ENCODE measurements around the gene DEFB129. TPM values are rescaled to one million over a fixed set of nuclear protein-coding genes. Genes with fewer than 3 reads are reported as not detected.

The DEFB129 gene
- total and polyA plus RNA-seq, 9 of the 15 experiments (the other 6 are each of a cell fraction or from before 2014, with no cell fraction given), result not detected

- H3K9ac ChIP-seq (ENCODE audit: insufficient read depth in 1 of 2, low read depth in 2 of 2, low read length in 2 of 2), result no peak overlapping the region
- in situ Hi-C loops (cut with MboI), result no loop called here
- H3K79me2 ChIP-seq (ENCODE audit: control insufficient read depth, insufficient read depth, low read length), result no peaks in the 10 kb centered on the region
- no peak overlapping the region for H2AFZ ChIP-seq (ENCODE audit: low read depth, low read length)
- DNase-seq (ENCODE audit: extremely low read depth in 1 of 4, low spot score in 3 of 4) (no peak), FAIRE-seq (no peak), ATAC-seq (no peak)
- no peaks in the 10 kb centered on the region for H4K20me1 ChIP-seq (replicated peaks; ENCODE audit: control insufficient read depth, insufficient read depth, low read length)
- ChIA-PET POLR2A (interaction anchor here (0.6 kb wide), 1 partner anchor 10 kb away, joined by 3 read pairs; no protein-coding TSS in a partner anchor), CTCF (ENCODE audit: low intra/inter-chr PET ratio) (no interaction called here)
- no peak overlapping the region for H3K27ac ChIP-seq (ENCODE audit: extremely low read depth, low read depth, low read length)
- no peak overlapping the region for H3K4me3 ChIP-seq
- intact Hi-C loops (cut with micrococcal nuclease), result no loop called here
- H3K9me1 ChIP-seq (ENCODE audit: control insufficient read depth, insufficient read depth, low read length), result no peaks in the 10 kb centered on the region
- H3K4me1 ChIP-seq (replicated peaks in 1 of 2; ENCODE audit: control insufficient read depth in 2 of 2, insufficient read depth in 2 of 2, low read length in 2 of 2), result no peaks in the 10 kb centered on the region; a peak in 1 of 5 replicates
- no TSS peak for BruUV-seq (replicated peaks)
- H3K36me3 ChIP-seq (ENCODE audit: control insufficient read depth, insufficient read depth, low read length), result peaks cover 50% of the 10 kb centered on the region; the same call in 2 of the 3 replicates
- no peak overlapping the region for H3K4me2 ChIP-seq (ENCODE audit: insufficient read depth, low read length)
- no peaks in the 10 kb centered on the region for H3K27me3 ChIP-seq (ENCODE audit: control insufficient read depth in 2 of 2, insufficient read depth in 2 of 2, low read length in 2 of 2)
- no peaks in the 10 kb centered on the region for H3K9me3 ChIP-seq (replicated peaks; ENCODE audit: control insufficient read depth, insufficient read depth, low read depth, low read length)
- 99% methylated on average over 10 of the region's 88 CpGs for WGBS (ENCODE audit: insufficient coverage, low coverage, missing lambda C conversion rate)
- no peak for TF ChIP-seq ETV5 (CRISPR knock-in tag; IDR thresholded peaks at IDR 0.05; ENCODE audit: low read depth)
These were observed 51.8 kb downstream of the DEFB129 start for GRCh38 chr20:278607-279571.

Other genes with a start within 250 kb of the DEFB129 start
Only the 7 nearest of the 12 such genes appear.
- not detected in 2 replicates for gene DEFB126, start 84.7 kb upstream of the DEFB129 start, total RNA-seq (2014; rRNA removed)
- not detected in 2 replicates for gene DEFB126, start 84.7 kb upstream of the DEFB129 start, total RNA-seq (2014; rRNA removed; fragmentation: Illumina TruSeq; extraction: Trizol)
- not detected in 2 replicates for gene DEFB126, start 84.7 kb upstream of the DEFB129 start, total RNA-seq (2015; rRNA removed; fragmentation: Illumina TruSeq; extraction: Trizol)
- not detected in 2 replicates for gene DEFB126, start 84.7 kb upstream of the DEFB129 start, total RNA-seq (2021)
- gene DEFB126, start 84.7 kb upstream of the DEFB129 start, polyA plus RNA-seq (2011; rRNA removed), result not detected in 2 replicates
- not detected in 2 replicates for gene DEFB126, start 84.7 kb upstream of the DEFB129 start, polyA plus RNA-seq (2014; fragmentation: Illumina TruSeq; extraction: Trizol)
- gene DEFB126, start 84.7 kb upstream of the DEFB129 start, polyA plus RNA-seq (2014; fragmentation: Nextera tagmentation; extraction: Ambion mirVana), result not detected
- gene DEFB126, start 84.7 kb upstream of the DEFB129 start, polyA plus RNA-seq (2014; rRNA removed), result not detected in 2 replicates
- not detected in 2 replicates for gene DEFB127, start 69.8 kb upstream of the DEFB129 start, total RNA-seq (2014; rRNA removed)
- gene DEFB127, start 69.8 kb upstream of the DEFB129 start, total RNA-seq (2014; rRNA removed; fragmentation: Illumina TruSeq; extraction: Trizol), result not detected in 2 replicates
- not detected in 2 replicates for gene DEFB127, start 69.8 kb upstream of the DEFB129 start, total RNA-seq (2015; rRNA removed; fragmentation: Illumina TruSeq; extraction: Trizol)
- gene DEFB127, start 69.8 kb upstream of the DEFB129 start, total RNA-seq (2021), result not detected in 2 replicates
- gene DEFB127, start 69.8 kb upstream of the DEFB129 start, polyA plus RNA-seq (2011; rRNA removed), result not detected in 2 replicates
- not detected in 2 replicates for gene DEFB127, start 69.8 kb upstream of the DEFB129 start, polyA plus RNA-seq (2014; fragmentation: Illumina TruSeq; extraction: Trizol)
- gene DEFB127, start 69.8 kb upstream of the DEFB129 start, polyA plus RNA-seq (2014; fragmentation: Nextera tagmentation; extraction: Ambion mirVana), result not detected
- gene DEFB127, start 69.8 kb upstream of the DEFB129 start, polyA plus RNA-seq (2014; rRNA removed), result not detected in 2 replicates
- gene DEFB128, start 37.5 kb upstream of the DEFB129 start, total RNA-seq (2014; rRNA removed), result not detected in 2 replicates
- not detected in 2 replicates for gene DEFB128, start 37.5 kb upstream of the DEFB129 start, total RNA-seq (2014; rRNA removed; fragmentation: Illumina TruSeq; extraction: Trizol)
- gene DEFB128, start 37.5 kb upstream of the DEFB129 start, total RNA-seq (2015; rRNA removed; fragmentation: Illumina TruSeq; extraction: Trizol), result not detected in 2 replicates
- not detected in 2 replicates for gene DEFB128, start 37.5 kb upstream of the DEFB129 start, total RNA-seq (2021)
- not detected in 2 replicates for gene DEFB128, start 37.5 kb upstream of the DEFB129 start, polyA plus RNA-seq (2011; rRNA removed)
- gene DEFB128, start 37.5 kb upstream of the DEFB129 start, polyA plus RNA-seq (2014; fragmentation: Illumina TruSeq; extraction: Trizol), result not detected in 2 replicates
- not detected for gene DEFB128, start 37.5 kb upstream of the DEFB129 start, polyA plus RNA-seq (2014; fragmentation: Nextera tagmentation; extraction: Ambion mirVana)
- gene DEFB128, start 37.5 kb upstream of the DEFB129 start, polyA plus RNA-seq (2014; rRNA removed), result not detected in 2 replicates
- not detected in 2 replicates for gene DEFB132, start 30.5 kb downstream of the DEFB129 start, total RNA-seq (2014; rRNA removed)
- gene DEFB132, start 30.5 kb downstream of the DEFB129 start, total RNA-seq (2014; rRNA removed; fragmentation: Illumina TruSeq; extraction: Trizol), result not detected in 2 replicates
- not detected in 2 replicates for gene DEFB132, start 30.5 kb downstream of the DEFB129 start, total RNA-seq (2015; rRNA removed; fragmentation: Illumina TruSeq; extraction: Trizol)
- gene DEFB132, start 30.5 kb downstream of the DEFB129 start, total RNA-seq (2021), result not detected in 2 replicates
- not detected in 2 replicates for gene DEFB132, start 30.5 kb downstream of the DEFB129 start, polyA plus RNA-seq (2011; rRNA removed)
- not detected in 2 replicates for gene DEFB132, start 30.5 kb downstream of the DEFB129 start, polyA plus RNA-seq (2014; fragmentation: Illumina TruSeq; extraction: Trizol)
- gene DEFB132, start 30.5 kb downstream of the DEFB129 start, polyA plus RNA-seq (2014; fragmentation: Nextera tagmentation; extraction: Ambion mirVana), result not detected
- not detected in 2 replicates for gene DEFB132, start 30.5 kb downstream of the DEFB129 start, polyA plus RNA-seq (2014; rRNA removed)
- gene C20orf96, start 63.5 kb downstream of the DEFB129 start, total RNA-seq (2014; rRNA removed), result 1.5 and 2.0 TPM in 2 replicates
- gene C20orf96, start 63.5 kb downstream of the DEFB129 start, total RNA-seq (2014; rRNA removed; fragmentation: Illumina TruSeq; extraction: Trizol), result 2.4 and 3.0 TPM in 2 replicates
- gene C20orf96, start 63.5 kb downstream of the DEFB129 start, total RNA-seq (2015; rRNA removed; fragmentation: Illumina TruSeq; extraction: Trizol), result 2.1 and 2.3 TPM in 2 replicates
- 10.1 TPM in 2 replicates for gene C20orf96, start 63.5 kb downstream of the DEFB129 start, total RNA-seq (2021)
- 11.0 and 22.6 TPM in 2 replicates for gene C20orf96, start 63.5 kb downstream of the DEFB129 start, polyA plus RNA-seq (2011; rRNA removed)
- gene C20orf96, start 63.5 kb downstream of the DEFB129 start, polyA plus RNA-seq (2014; fragmentation: Illumina TruSeq; extraction: Trizol), result 8.4 and 9.8 TPM in 2 replicates
- gene C20orf96, start 63.5 kb downstream of the DEFB129 start, polyA plus RNA-seq (2014; fragmentation: Nextera tagmentation; extraction: Ambion mirVana), result 1 to 10 TPM; 1.7 to 4.2 TPM
- 9.1 and 11.7 TPM in 2 replicates for gene C20orf96, start 63.5 kb downstream of the DEFB129 start, polyA plus RNA-seq (2014; rRNA removed)
- 23.2 and 28.2 TPM in 2 replicates for gene ZCCHC3, start 70.3 kb downstream of the DEFB129 start, total RNA-seq (2014; rRNA removed)
- gene ZCCHC3, start 70.3 kb downstream of the DEFB129 start, total RNA-seq (2014; rRNA removed; fragmentation: Illumina TruSeq; extraction: Trizol), result 10.1 and 10.2 TPM in 2 replicates
- gene ZCCHC3, start 70.3 kb downstream of the DEFB129 start, total RNA-seq (2015; rRNA removed; fragmentation: Illumina TruSeq; extraction: Trizol), result 12.8 and 13.9 TPM in 2 replicates
- gene ZCCHC3, start 70.3 kb downstream of the DEFB129 start, total RNA-seq (2021), result 22.1 and 22.5 TPM in 2 replicates
- 21.2 and 22.0 TPM in 2 replicates for gene ZCCHC3, start 70.3 kb downstream of the DEFB129 start, polyA plus RNA-seq (2011; rRNA removed)
- gene ZCCHC3, start 70.3 kb downstream of the DEFB129 start, polyA plus RNA-seq (2014; fragmentation: Illumina TruSeq; extraction: Trizol), result 16.5 and 17.6 TPM in 2 replicates
- 1 to 10 TPM; 2.8 to 4.0 TPM for gene ZCCHC3, start 70.3 kb downstream of the DEFB129 start, polyA plus RNA-seq (2014; fragmentation: Nextera tagmentation; extraction: Ambion mirVana)
- 22.4 and 23.3 TPM in 2 replicates for gene ZCCHC3, start 70.3 kb downstream of the DEFB129 start, polyA plus RNA-seq (2014; rRNA removed)
- 6.5 and 9.2 TPM in 2 replicates for gene SOX12, start 98.3 kb downstream of the DEFB129 start, total RNA-seq (2014; rRNA removed)
- gene SOX12, start 98.3 kb downstream of the DEFB129 start, total RNA-seq (2014; rRNA removed; fragmentation: Illumina TruSeq; extraction: Trizol), result 1.3 and 1.4 TPM in 2 replicates
- 2.6 and 2.8 TPM in 2 replicates for gene SOX12, start 98.3 kb downstream of the DEFB129 start, total RNA-seq (2015; rRNA removed; fragmentation: Illumina TruSeq; extraction: Trizol)
- 26.1 and 26.3 TPM in 2 replicates for gene SOX12, start 98.3 kb downstream of the DEFB129 start, total RNA-seq (2021)
- 1.8 and 3.5 TPM in 2 replicates for gene SOX12, start 98.3 kb downstream of the DEFB129 start, polyA plus RNA-seq (2011; rRNA removed)
- 6.7 and 7.4 TPM in 2 replicates for gene SOX12, start 98.3 kb downstream of the DEFB129 start, polyA plus RNA-seq (2014; fragmentation: Illumina TruSeq; extraction: Trizol)
- under 1 TPM; 0.42 to 0.48 TPM for gene SOX12, start 98.3 kb downstream of the DEFB129 start, polyA plus RNA-seq (2014; fragmentation: Nextera tagmentation; extraction: Ambion mirVana)
- gene SOX12, start 98.3 kb downstream of the DEFB129 start, polyA plus RNA-seq (2014; rRNA removed), result 6.7 and 9.6 TPM in 2 replicates

All from K562 (cell line).